ENCODE measurements around the gene MKNK1.

The MKNK1 gene

GRCh38 chr1:46558141-46558963 lies 45.7 kb downstream of the MKNK1 start:
- no peak for DNase-seq (ENCODE audit: low read depth)

GRCh38 chr1:46557403-46557802 lies 46.7 kb downstream of the MKNK1 start:
- DNase-seq (ENCODE audit: low read depth) = no peak

GRCh38 chr1:46556822-46557221 lies 47.2 kb downstream of the MKNK1 start:
- DNase-seq (ENCODE audit: low read depth) = no peak

GRCh38 chr1:46555826-46556619 lies 48.0 kb downstream of the MKNK1 start:
- DNase-seq (ENCODE audit: low read depth) = no peak

GRCh38 chr1:46554597-46555381 lies 49.3 kb downstream of the MKNK1 start:
- DNase-seq (ENCODE audit: low read depth) = no peak

- DNase-seq (ENCODE audit: low read depth) = no peak
Observed at GRCh38 chr1:46554236-46554596, 49.9 kb downstream of the MKNK1 start.

- no peak for DNase-seq (ENCODE audit: low read depth)
Observed at GRCh38 chr1:46553506-46553905, 50.6 kb downstream of the MKNK1 start.

GRCh38 chr1:46552357-46553237 lies 51.5 kb downstream of the MKNK1 start:
- DNase-seq (ENCODE audit: low read depth) = no peak

GRCh38 chr1:46551597-46552095 lies 52.4 kb downstream of the MKNK1 start, which contains the start of gene KNCN:
Gene KNCN (minus strand): TSS chr1:46551647. CDS start chr1:46551215, 432 bp downstream.
- DNase-seq (ENCODE audit: low read depth) = no peak

GRCh38 chr1:46550751-46551231 lies 53.3 kb downstream of the MKNK1 start:
- no peak for DNase-seq (ENCODE audit: low read depth)

- DNase-seq (ENCODE audit: low read depth) = peak; percentile 21
Observed at GRCh38 chr1:46549697-46550681, 54.1 kb downstream of the MKNK1 start.

- no peak for DNase-seq (ENCODE audit: low read depth)
Observed at GRCh38 chr1:46547481-46548383, 56.3 kb downstream of the MKNK1 start.

GRCh38 chr1:46546210-46546609 lies 57.9 kb downstream of the MKNK1 start:
- DNase-seq (ENCODE audit: low read depth) = no peak

GRCh38 chr1:46545784-46546183 lies 58.3 kb downstream of the MKNK1 start:
- DNase-seq (ENCODE audit: low read depth) = no peak

GRCh38 chr1:46544561-46545240 lies 59.4 kb downstream of the MKNK1 start:
- no peak for DNase-seq (ENCODE audit: low read depth)

GRCh38 chr1:46543761-46544560 lies 60.1 kb downstream of the MKNK1 start:
- DNase-seq (ENCODE audit: low read depth) = no peak

- no peak for DNase-seq (ENCODE audit: low read depth)
Observed at GRCh38 chr1:46543382-46543760, 60.7 kb downstream of the MKNK1 start.

Measured in T follicular helper cell (primary cell).